Thoracic aorta (tissue), 2 donors: ENCODE results near the gene LIPT1. TPM values are rescaled to one million over a fixed set of nuclear protein-coding genes. Genes with fewer than 3 reads are reported as not detected.
A peak's percentile ranks its signal among the peaks of the same experiment; 100 is the strongest.

Experiments
- ATAC-seq: fragments of 150-250 bp; one replicate; pipeline ENCODE4 v1.8.0; 2017; ENCODE audit warnings: low read depth; ENCODE audit not compliant: insufficient number of reproducible peaks, low FRiP score
- DNase-seq: peaks from one replicate; pipeline ENCODE4 v3.0.0-alpha.2; 2020; ENCODE audit warnings: low spot score
- H3K27ac ChIP-seq, 2 donors: fragments of 200-600 bp; sonication (generic); 1 replicate in 1 of 2; 2 replicates in 1 of 2; pipeline ENCODE4 v1.5.1; 2016; ENCODE audit warnings: mild to moderate bottlenecking in 2 of 2, moderate library complexity in 2 of 2
- H3K27me3 ChIP-seq: fragments of 200-600 bp; sonication (generic); replicated peaks from 2 replicates; pipeline ENCODE4 v1.6.0; 2016; ENCODE audit warnings: mild to moderate bottlenecking; ENCODE audit not compliant: insufficient read depth
- H3K36me3 ChIP-seq: fragments of 200-600 bp; sonication (generic); one replicate; pipeline ENCODE4 v1.5.1; 2016
- H3K4me1 ChIP-seq, 2 donors: fragments of 200-600 bp; sonication (generic); 1 replicate in 1 of 2; 2 replicates in 1 of 2; pipeline versions ENCODE4 v1.5.1 to v1.6.0; 2016; ENCODE audit warnings: low read depth in 2 of 2, mild to moderate bottlenecking in 1 of 2; ENCODE audit not compliant: control insufficient read depth in 1 of 2
- H3K4me3 ChIP-seq: fragments of 200-600 bp; sonication (generic); 2 replicates; pipeline ENCODE4 v1.5.1; 2016; ENCODE audit warnings: mild to moderate bottlenecking
- H3K9me3 ChIP-seq: fragments of 200-600 bp; sonication (generic); 2 replicates; pipeline ENCODE4 v1.5.1; 2016
- CTCF ChIP-seq: fragments of 200-600 bp; sonication (generic); IDR thresholded peaks from one replicate; pipeline ENCODE4 v1.5.1; 2019; ENCODE audit warnings: antibody characterized with exemption
- total RNA-seq, 2 donors: library from RNA; depleted of rRNA; stranded (reverse); fragments of >200 nt; gene quantifications; one replicate each; pipeline versions ENCODE4 v1.1.0 to v1.2.3, GENCODE V29; 2016

Gene LIPT1
- total RNA-seq, 2 donors from 2014 or later, result 9.5 to 13.8 TPM

DNA sequence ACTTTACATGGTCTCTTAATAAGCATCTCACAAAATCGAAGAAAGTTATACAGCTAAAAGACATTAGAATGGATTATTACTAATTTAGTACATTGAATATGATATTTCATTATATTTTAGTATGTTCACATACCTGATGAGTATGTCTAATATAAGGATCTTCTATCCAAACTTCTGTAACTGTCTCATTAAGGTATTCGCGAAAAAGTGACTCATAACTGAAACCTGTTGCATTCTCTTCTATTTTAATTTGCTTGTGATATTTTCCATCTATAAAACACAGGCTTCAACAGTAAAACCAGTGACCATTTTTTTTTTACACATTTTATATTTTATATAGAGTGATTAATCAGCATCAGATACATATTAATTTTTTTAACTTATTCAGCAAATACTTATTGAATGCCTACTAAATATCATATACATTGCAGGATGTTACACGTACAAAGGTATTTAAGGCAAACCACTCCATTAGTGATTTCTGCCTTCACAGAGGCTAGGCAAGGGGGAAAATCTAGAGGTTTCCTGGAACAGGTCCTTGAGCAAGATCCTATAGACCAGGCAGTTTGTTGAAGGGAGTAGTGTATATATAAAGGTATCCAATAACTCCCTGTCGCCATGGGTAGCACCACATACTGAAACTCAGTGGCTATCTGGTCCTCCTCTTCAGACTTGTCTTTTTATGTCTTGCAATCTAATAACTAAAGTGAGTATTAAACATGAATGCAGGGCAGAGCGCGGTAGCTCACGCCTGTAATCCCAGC lies 16.8 kb downstream of the LIPT1 start:
- DNase-seq (no peak), ATAC-seq (no peak)
- no peaks in the 10 kb centered on the region for H3K27me3 ChIP-seq
- no peak overlapping the region for H3K4me3 ChIP-seq
- peaks cover 29% of the 10 kb centered on the region for H3K36me3 ChIP-seq
- TF ChIP-seq CTCF, result no peak
- H3K9me3 ChIP-seq, result no peaks in the 10 kb centered on the region
- H3K27ac ChIP-seq, result no peak overlapping the region
- no peaks in the 10 kb centered on the region for H3K4me1 ChIP-seq

DNA sequence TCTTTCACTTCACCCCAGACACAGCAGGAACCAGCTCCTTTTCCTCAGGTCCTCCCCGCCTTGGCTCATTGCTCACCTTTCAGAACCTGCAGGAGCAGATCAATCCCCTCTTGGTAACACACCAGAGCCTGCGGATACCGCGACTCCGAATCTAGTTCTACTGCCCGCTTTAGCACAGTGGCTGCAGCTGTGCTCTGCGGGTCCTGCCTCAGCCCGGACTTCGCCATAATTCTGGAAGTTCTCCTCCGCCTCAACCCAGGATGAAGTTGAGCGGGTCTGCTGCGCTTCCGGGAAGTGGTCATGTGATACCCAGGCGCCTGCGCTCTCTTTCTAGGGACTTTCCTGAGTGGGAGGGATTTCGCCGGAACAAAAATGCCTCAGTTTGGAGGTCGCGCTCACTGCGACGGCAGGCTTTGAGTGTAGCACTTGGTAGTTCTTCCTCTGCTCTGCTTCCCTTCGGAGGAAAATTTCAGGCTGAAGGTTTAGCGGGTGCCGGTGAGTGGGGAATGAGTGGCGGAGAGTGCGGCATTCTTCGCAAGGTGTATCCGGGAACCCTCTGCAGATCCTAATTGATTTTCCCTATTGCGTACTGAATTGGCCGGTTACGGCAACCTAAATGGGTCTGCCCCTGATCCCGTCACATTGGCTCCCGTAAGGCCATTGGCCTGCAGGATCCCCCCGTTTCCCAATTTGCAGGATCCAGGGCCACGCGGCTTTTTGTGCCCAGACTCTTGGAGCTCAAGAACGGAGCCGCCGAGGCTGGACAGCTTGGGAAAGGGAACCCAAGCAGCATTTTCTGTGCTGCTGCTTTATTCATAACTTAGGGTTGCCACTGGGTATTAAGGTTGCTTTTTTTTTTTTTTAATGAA lies 26.2 kb downstream of the LIPT1 start, which contains the start of the genes MITD1 and MRPL30:
MITD1 (minus strand) TSS at position 304 of the 869 bp plus-strand sequence; CDS start at position 227, 77 bp downstream.
MRPL30 (plus strand) TSS at position 430 of the 869 bp plus-strand sequence. CDS start 5,020 bp downstream, outside the sequence.
- peak within 1 kb of the TSS; percentile 71 for H3K4me3 ChIP-seq
- ATAC-seq (peak; percentile 94), DNase-seq (peak; percentile 68)
- TF ChIP-seq CTCF, result no peak
- H3K27ac ChIP-seq, result peak within 1 kb of the TSS; percentile 33 to 69
- no peaks in the 10 kb centered on the region for H3K9me3 ChIP-seq
- H3K27me3 ChIP-seq, result no peaks in the 10 kb centered on the region
- peaks cover 24 to 37% of the 10 kb centered on the region in 2 donors for H3K4me1 ChIP-seq
- no peaks in the 10 kb centered on the region for H3K36me3 ChIP-seq

DNA sequence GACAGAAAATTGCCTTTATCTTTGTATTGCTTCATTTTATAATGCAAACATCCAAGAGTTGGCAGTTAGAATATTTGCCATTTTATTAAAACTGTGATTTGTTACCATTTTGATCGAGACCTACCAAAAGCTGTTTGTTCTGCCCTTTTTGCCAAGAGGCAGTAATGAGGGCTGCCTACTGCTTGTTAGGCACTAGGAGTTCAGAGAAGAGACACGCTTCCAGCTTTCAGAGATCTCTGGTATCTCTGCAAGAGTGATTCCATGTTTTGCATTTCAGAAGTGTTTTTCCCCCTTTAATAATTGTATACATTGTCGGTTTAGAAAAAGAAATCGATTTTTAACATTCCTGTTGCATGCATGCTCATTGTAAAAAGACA lies 26.8 kb downstream of the LIPT1 start:
- no peak for TF ChIP-seq CTCF
- Histone ChIP-seq H3K9me3 (no peaks in the 10 kb centered on the region), H3K4me1 (peaks cover 24 to 37% of the 10 kb centered on the region in 2 donors), H3K36me3 (no peaks in the 10 kb centered on the region), H3K27ac (no peak overlapping the region), H3K4me3 (peak overlapping the region; percentile 71), H3K27me3 (no peaks in the 10 kb centered on the region)
- ATAC-seq (no peak), DNase-seq (no peak)

GRCh38 chr2:99183025-99183424 lies 28.3 kb downstream of the LIPT1 start:
- Histone ChIP-seq H3K36me3 (no peaks in the 10 kb centered on the region), H3K4me3 (no peak overlapping the region), H3K27me3 (no peaks in the 10 kb centered on the region), H3K9me3 (no peaks in the 10 kb centered on the region), H3K27ac (no peak overlapping the region), H3K4me1 (peaks cover 24 to 37% of the 10 kb centered on the region in 2 donors)
- DNase-seq, result no peak
- ATAC-seq, result no peak
- TF ChIP-seq CTCF, result no peak

DNA sequence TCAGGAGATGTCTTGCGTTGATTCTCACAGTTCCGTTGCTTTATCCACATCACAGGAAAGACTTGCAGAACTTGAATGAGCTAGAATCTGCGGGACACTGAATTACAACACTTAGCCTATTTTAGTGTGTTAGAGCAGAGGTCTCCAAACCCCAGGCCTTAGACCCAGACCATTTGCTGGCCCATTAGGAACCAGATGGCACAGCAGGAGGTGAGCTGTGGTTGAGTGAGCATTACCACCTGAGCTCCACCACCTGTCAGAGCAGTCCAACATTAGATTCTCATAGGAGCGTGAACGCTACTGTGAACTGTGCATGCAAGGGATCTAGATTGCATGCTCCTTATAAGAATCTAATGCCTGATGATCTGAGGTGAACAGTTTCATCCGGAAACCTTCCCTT lies 30.0 kb downstream of the LIPT1 start:
- Histone ChIP-seq H3K27me3 (no peaks in the 10 kb centered on the region), H3K36me3 (peaks cover 9% of the 10 kb centered on the region), H3K27ac (no peak overlapping the region), H3K4me3 (no peak overlapping the region), H3K4me1 (peaks cover 17 to 21% of the 10 kb centered on the region in 2 donors), H3K9me3 (no peaks in the 10 kb centered on the region)
- DNase-seq, result no peak
- no peak for ATAC-seq
- TF ChIP-seq CTCF, result no peak
